Ramos (cell line): ENCODE results near the gene INPP5D.
"Not testable (repeated sequence)": the region's sequence is repeated elsewhere in the genome, so short reads cannot be mapped to it uniquely, and the experiment has no call there.

Experiments
- in situ Hi-C: fragments of 300-500 bp; cut with MboI; formaldehyde crosslinking; loops from one replicate; pipeline ENCODE4 v1.14.3; 2022; ENCODE audit warnings: low sequenced_read_pairs; ENCODE audit not compliant: unreplicated experiment

The INPP5D gene

DNA sequence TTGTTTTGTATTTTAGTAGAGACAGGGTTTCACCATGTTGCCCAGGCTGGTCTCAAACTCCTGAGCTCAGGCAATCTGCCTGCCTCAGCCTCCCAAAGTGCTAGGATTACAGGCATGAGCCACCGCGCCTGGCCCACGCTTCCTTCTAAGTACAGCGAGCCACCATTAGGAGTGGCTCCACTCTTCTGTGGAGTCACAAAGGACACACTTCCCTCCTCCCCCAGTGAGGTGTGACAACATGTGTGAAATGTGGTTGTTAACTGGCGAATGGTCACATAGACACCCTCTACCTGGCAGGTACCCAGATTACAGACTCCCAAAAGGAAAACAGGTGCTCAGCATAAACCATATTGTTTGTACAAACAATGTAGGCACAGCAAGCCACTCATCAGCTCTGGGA lies 96.3 kb downstream of the INPP5D start:
- in situ Hi-C loops: not testable (repeated sequence)

DNA sequence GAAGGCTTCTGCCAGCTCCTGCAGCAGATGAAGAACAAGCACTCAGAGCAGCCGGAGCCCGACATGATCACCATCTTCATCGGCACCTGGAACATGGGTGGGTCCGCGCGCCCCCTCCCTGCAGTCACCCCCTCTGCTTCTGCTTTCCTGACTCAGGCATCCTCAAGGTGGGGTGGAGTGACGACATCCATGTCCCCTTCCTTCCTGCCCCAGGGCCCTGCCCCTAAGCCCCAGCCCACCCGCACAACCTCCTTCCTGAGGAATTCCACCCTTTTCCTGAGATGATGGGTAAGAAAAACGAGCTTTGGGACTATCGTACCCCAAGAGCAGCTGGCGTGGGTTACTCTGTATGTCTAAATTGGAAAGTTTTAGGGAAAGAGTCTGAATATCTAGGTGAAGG lies 101.6 kb downstream of the INPP5D start:
- in situ Hi-C loops: no loop called here

DNA sequence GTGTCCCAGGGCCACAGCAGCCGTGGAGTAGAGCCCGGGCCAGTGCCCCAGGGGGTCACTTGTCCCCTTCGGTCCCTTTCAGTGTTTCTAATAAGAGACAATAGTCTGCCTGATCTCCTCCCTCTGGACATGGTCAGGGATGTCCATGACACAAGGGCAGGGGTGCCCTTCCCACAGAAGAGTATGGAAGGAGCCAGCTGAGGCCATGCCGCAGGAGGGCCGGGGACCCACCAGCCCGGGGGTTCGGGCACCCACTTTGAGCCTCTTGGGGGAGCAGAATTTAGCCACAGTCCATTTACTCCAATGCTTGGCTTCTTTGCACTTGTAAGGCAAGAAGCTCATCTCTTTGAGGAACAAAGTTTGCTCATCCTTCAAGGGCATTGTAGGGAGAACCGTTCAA lies 102.6 kb downstream of the INPP5D start:
- in situ Hi-C loops: no loop called here

DNA sequence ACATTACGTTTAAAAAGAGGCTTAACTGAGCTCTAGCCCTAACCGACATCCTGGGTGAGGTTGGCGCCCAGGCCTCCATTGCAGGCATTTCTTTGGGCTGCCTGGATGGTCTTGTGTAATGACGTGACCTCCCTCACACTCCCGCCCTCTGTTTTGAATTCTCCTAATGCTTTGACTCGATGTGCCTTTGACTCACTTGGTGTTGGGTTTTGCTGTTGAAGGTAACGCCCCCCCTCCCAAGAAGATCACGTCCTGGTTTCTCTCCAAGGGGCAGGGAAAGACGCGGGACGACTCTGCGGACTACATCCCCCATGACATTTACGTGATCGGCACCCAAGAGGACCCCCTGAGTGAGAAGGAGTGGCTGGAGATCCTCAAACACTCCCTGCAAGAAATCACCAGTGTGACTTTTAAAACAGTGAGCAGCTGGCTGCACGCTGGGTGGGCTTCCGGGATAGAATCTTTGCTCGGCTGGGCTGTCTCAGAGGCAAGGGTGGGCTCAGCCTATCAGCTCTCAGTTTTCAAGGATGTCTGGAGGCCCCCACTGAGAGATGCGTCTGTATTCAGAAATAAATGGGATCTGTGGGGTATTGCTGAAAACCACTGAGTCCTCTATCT lies 103.5 kb downstream of the INPP5D start:
- in situ Hi-C loops: no loop called here

DNA sequence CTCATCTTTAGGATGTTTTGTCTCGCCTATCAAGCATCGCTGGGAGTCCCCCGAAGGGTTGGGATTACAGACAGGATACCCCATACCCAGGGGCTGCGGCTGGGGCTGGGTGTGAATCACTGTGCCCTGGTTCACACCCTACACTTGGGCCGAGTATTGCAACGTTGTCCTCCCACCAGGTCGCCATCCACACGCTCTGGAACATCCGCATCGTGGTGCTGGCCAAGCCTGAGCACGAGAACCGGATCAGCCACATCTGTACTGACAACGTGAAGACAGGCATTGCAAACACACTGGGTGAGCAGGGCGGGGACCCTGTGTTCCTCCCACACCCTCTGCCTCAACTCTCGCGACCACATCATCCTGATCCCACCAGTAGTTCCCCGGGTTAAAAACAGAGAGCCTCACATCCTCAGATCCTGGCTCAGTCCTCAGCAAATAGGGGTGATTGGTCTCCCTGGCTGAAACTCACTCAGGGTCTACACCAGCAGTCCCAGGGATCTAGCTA lies 104.0 kb downstream of the INPP5D start:
- in situ Hi-C loops: no loop called here

DNA sequence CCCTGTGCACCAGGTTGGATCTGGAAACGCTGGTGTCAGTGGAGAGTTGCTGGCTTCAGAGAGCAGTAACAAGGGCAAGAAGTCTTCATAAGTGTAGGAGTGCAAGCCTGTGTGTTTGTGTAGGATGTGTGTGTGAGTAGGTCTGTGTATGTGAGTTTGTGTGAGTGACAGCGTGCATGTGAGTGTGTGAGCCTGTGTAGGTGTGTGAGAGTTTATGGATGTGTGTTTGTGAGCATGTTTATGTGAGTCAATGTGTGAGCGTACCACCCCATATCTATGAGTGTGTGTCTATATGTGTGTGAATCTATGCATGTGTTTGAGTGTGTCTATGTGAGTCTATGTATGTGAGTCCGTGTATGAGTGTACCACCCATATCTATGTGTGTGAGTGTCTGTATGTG lies 104.8 kb downstream of the INPP5D start:
- in situ Hi-C loops: no loop called here

DNA sequence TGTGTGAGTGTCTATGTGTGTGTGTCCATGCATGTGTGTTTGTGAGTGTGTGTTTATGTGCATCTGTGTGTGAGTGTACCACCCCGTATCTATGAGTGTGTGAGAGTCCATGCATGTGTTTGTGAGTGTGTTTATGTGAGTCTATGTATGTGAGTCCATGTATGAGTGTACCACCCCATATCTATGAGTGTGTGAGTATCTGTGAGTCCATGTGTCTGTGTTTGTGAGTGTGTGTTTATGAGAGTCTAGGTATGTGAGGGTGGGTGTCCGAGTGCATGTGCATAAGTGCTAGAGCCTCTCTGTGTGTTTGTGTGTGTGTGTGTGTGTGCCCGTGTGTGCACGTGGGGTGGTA lies 105.4 kb downstream of the INPP5D start:
- in situ Hi-C loops: no loop called here

DNA sequence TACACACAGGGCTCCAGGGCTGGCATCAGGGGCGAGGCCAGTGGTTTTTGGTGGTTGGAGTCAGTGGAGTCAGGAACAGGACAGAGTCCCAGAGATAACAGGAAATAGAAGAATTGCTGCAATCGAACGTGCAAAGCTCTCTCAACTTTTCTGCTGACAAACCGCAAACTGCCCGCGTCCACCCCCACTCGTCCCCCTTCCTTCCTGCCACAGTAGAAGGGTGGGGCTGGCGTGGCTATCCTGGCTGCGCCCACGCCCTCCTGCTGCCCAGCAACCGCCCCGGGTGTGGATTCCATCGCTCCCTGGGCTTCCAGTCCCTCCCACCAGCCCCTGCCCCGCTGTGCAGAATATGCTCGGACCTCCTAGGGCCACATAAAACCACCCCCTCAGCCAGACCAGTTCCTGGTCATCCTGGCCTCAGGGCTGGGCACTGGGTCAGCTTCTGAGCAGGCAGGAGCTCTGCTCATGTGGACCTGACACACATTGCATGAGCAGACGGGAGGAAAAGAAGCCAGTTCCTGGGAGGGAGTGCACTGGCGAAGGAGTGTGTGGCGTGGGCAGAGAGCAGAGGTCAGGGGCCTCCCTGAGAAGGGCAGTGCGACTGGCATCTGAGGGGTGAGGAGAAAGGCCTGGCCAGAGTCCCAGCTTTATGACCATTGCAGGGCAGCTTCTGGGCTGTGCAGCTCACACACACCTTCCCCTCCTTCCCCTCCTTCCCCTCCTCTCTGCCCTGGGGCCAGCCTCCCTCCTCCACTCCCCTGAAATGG lies 105.9 kb downstream of the INPP5D start:
- in situ Hi-C loops: no loop called here

DNA sequence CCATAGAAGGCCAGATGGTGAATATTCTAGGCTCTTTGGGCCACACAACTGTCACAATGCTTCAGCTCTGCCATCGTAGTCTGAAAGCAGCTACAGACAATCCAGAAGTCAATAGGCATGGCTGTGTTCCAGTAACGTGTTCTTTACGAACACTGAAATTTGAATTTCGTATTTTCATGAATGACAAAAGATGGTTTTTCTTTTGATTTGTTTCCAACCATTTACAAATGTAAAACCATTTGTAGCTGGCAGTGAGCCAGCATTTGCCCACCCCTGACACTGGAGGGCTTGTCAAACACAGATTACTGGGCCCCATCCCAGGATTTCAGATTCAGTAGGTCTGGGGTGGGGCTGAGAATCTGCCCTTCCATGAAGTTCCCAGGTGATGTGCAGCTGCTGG lies 108.3 kb downstream of the INPP5D start:
- in situ Hi-C loops: no loop called here

DNA sequence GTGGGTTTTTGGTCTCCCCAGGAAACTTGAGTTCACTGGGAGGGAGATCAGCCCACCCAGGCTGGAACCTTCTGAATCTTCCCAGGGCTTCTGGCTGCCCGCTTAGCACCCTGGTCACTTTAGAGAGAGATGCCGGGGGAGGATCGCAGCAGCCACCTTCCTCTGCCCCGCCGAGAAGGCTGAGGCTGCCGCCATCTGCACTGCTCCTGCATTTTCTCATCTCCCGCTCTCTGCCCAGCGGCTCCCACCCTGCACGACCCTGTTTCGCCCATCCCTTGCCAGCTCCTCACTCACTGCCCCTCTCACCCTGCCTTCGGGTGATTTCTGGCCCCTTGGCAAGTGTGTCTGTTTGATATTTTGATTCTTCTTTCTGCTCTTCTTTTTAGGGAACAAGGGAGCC lies 108.8 kb downstream of the INPP5D start:
- in situ Hi-C loops: no loop called here

DNA sequence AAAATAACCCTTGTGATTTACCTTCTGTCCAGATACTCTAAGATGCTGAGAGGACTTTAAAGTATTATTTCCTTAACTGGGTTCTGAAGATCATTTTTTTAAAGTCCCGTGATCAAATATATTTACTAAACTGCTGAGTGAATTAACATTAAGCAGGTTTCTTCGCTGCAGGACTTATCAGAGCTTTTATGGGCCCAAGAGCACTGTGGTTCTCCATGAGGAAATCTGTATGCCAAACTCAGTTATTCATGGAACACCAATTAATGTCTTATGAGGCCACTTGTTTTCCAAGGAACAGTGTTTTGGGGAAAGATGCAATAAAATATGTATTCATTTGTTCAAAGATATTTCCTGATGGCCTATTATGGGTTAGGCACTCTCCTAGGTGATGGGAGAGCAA lies 111.2 kb downstream of the INPP5D start:
- in situ Hi-C loops: no loop called here

DNA sequence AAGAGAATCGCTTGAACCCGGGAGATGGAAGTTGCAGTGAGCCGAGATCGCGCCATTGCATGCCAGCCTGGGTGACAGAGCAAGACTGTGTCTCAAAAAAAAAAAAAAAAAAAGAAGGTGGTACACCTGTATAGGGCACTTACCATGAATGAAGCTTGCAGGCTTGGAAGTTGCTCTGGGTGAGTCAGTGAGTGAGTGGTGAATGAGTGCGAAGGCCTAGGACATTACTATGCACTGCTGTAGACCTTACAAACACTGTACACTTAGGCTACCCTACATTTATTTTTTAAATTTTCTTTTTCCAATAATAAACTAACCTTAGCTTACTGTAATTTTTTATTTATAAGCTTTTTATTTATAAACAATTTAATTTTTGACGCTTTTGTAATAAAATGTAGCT lies 113.0 kb downstream of the INPP5D start:
- in situ Hi-C loops: no loop called here

DNA sequence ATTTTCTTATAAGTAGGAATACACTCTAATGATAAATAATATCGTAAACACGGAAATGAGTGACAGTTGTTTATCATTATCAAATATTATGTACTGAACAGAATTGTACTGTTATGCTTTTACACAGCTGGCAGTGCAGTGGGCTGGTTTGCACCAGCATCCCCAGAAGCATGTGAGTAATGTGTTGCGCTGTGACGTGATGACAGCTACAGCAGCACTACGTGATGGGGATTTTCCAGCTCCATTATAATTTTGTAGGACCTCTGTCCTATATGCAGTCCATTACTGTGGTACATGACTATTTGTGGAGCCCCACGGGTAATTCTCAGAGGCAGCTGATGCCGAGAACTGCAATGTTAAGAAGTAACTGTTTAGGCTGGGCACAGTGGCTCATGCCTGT lies 114.0 kb downstream of the INPP5D start:
- in situ Hi-C loops: no loop called here

DNA sequence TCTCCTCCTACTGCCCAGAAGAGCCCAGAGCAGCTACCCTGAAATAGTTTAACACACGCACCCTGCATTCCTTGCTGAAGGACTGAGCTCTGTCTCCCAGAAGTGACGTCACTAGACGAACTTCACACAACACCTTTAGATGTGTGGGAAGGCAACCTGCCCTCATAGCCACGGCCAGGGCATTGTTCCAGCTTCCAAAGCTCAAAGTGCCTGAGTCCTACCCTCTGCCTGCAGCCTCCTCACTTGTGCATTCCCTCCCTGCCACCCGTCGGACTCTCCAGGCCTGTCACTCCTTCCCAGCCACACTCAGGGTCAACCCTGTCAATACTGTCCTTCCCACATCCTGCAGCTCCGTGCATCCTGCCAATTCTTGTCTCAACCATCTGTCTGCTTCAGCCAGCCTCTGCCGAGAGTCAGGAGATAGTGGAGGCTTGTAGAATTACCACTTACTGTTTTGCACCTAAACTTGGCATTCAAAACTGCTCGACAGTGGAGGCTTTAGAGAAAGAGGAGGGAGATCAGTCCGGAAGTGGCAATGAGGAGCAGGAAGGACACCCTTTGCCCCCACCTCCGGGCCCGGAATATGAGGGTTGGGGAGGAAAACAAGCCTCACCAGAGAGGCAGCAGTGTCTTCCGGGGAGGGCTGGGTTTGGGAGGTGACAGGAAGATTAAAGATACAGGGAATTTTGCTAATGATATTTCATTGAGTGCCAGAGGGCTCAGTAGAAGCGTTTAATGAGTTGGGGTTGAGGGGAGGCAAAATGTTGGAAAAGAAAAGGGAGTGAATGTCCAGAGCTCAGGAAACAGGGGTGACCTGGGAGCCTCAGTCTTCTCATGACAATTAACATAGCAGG lies 119.1 kb downstream of the INPP5D start:
- in situ Hi-C loops: no loop called here

DNA sequence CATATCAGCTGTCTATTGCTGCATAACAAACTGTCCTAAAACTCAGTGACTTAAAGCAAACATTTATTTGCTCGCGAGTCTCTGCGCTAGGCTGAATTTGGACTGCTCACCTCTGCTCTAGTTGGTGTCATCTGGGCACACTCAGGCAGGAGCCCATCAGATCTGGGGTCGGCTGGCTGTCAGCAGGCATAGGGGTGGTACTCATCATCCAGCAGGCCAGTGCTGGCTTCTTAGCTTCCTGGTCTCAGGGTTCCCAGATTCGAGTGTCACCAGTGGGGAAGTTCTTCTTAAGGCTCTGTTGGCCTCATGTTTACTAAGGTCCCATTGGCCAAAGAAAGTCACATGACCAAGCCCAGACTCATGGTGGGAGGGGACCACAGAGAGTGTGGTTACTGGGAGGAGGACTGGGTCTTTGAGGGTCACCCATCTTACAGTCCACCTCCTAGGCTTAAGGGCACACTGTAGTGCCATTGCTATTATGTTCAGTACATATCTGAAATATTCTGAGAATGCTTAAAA lies 119.8 kb downstream of the INPP5D start:
- in situ Hi-C loops: no loop called here

DNA sequence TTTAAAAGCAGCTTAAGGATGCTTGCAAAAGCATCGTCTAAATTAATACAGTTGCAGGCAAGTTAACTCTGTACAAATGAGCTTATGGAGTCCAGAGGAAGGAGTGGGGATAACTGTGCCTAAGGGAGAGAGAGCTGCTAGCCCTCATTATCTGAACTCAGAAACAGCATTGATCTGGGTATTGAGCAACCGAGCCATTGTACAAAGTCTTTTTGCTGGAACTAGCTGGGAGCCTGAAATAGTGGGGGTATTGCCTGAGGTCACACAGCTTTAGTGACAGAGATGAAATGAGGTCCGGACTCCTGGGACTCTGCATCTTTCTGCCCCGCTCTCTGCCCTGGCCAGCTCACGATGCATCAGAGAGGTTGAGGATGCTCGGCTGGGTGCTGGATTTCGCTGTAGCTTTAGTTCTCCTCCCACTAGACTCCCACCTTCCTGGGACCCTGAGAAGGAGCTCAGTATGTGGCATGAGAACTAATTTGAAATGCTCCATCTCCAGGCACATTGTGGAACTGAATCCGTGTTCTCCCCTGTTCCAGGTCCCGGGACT lies 123.8 kb downstream of the INPP5D start:
- in situ Hi-C loops: no loop called here

DNA sequence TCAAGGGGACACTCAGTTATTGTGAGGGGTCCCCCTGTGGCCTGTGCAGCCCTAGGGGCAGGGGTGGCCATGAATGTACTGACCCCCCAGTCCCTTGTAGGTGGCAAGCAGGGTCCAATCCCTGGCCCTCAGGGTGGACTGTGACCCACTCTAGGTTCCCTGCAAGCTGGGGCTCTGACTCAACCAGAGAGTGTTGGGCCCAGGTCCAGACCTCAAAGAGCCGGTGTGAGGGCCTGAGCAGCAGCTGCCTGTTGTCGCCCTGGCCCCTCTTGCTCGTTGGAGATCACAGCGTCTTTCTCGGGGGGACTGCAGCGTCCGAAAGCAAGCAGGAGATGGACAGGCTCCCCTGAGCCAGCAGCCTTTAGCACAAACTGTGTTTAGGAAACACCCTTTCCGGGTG lies 124.5 kb downstream of the INPP5D start:
- in situ Hi-C loops: no loop called here

DNA sequence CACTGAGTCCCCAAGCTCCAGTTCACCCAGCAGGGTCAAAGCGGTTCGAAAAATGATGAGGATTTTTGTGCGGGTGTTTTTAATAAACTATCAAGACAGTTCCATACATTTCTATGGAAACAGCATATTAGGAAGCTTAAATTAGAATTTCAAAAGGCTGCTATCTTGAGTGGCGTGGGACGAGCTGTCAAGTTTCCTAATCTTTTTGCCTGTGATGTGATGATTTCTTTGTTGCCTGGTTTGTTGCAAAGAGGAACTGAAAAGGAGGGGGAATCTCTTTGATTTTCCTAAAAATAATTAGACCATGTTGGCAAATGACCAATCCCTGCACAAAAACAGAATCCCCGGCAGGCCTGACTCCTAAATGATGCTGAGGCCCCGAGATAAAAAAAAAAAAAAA lies 125.2 kb downstream of the INPP5D start:
- in situ Hi-C loops: no loop called here

DNA sequence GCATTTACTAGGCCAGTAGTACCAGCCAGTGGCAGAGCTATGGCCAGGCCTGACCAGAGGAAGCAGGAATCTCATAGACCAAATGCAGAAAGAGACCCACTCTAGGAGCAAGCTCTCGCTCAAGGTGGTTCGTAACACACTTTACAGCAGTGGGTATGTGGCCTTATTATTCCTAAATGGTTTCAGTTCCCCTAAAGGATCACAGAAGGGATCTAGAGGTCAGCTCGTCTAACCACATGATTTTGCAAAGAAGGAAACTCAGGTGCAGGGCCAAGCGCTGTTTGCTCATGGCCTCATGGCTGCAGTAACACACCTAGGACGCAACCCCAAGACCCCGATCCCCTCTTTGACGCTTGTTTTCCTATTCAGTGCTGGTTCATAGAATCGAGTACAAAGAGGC lies 125.8 kb downstream of the INPP5D start:
- in situ Hi-C loops: no loop called here

DNA sequence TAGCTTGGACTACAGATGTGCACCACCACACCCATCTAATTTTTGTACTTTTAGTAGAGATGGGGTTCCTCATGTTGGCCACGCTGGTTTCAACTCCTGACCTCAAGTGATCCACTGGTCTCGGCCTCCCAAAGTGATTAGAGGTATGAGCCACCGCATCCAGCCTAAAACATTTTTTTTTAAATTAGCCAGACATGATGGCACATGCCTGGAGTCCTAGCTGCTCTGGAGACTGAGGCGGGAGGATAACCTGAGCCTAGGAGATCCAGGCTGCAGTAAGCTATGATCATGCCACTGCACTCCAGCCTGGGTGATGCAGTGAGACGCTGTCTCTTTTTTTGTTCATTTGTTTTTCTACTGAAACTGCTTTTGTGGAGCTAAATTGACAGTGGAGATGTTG lies 126.7 kb downstream of the INPP5D start:
- in situ Hi-C loops: no loop called here

DNA sequence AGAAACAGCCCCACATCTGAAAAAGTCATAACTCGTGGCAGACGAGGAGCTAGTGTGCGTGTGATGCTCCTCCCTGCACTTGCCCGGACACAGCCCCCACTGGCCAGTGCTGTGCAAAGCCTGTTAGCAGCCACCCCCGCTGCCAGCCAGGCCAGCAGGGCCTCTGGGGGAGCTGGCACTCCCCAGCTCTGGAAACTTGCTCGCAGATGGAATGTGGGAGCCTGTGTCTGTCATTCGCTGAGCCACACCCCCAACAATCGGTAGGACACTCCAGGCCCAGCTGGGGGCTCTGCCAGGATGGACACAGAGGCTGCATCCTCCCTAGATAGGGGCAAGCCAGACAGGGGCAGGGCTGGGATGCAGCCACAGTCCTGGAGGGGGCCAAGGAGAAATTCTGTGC lies 128.9 kb downstream of the INPP5D start:
- in situ Hi-C loops: no loop called here
